ENCODE measurements around the gene GIMAP6.
"Not testable (repeated sequence)": the region's sequence is repeated elsewhere in the genome, so short reads cannot be mapped to it uniquely, and the experiment has no call there.

The GIMAP6 gene

DNA sequence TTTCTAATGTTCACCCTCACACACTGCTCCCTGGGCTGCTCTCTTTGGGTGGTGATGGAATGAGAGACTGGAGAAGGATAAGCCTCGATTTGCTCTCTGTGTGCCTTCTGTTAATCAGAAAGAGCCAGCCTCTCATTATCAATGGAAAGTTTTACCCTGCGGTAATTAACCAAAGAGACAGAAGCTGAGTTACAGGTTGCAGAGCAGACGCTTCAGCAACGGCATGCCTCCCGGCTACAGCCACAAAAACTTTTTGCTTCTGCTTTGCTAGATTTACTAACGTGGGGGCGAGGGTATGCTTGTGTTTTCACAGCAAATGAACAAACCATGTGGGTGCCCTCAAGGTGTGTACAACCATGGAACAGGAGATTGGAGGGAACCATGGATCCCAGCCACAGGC, 47.0 kb downstream of the GIMAP6 start:
- DNase-seq: no peak

DNA sequence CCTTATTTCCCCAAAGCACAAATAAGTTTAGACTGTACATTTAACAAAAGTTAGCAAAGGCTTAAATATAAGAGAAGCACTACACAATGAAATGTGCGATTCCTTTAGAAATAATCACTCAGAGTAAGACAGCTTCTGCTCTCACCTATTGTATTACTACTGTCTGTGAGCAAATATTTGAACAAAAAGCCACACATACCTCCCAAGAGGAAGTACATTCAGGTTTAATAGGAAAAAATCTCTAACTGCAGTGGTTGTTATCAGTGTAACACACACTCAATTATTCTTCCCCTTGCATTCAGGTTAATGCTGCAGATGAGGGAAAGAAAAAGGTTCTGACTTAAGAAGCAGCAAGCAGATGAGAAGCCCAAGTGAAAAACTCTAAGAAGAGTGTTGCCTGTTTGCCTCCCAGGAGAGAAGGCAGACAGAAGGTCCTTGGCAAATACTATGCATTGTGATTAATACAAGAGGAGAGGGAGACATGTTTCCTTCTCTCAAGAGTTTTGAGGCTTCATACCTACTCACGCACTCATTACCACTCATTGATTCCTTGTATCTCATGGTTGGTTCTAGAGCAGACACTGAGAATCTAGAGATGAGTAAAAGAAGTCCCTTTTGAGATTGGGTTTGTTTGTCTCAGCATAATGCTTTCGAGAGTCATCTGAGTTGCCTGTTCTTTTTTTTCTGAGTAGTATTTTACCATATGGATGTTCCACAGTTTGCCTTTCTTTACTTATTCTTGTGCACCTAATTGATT, 51.4 kb downstream of the GIMAP6 start:
- no peak for DNase-seq

DNA sequence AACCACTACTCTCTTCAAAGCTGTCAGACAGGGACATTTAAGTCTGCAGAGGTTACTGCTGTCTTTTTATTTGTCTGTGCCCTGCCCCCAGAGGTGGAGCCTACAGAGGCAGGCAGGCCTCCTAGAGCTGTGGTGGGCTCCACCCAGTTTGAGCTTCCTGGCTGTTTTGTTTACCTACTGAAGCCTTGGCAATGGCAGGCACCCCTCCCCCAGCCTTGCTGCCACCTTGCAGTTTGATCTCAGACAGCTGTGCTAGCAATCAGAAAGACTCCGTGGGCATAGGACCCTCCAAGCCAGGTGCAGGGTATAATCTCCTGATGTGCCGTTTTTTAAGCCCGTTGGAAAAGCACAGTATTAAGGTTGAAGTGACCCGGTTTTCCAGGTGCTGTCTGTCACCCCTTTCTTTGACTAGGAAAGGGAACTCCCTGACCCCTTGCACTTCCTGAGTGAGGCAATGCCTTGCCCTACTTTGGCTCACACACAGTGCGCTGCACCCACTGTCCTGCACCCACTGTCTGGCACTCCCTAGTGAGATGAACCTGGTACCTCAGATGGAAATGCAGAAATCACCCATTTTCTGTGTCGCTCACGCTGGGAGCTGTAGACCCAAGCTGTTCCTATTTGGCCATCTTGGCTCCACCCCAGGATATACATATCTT, 52.1 kb downstream of the GIMAP6 start:
- DNase-seq: not testable (repeated sequence)
